WERI-Rb-1 (cell line): ENCODE data around the gene ADGRG6.

Source experiments
- DNase-seq: peaks from one replicate; pipeline ENCODE4 v3.0.0-alpha.2; 2020
- H3K27ac ChIP-seq: fragments of 250-450 bp; sonication (Bioruptor Pico); 2 replicates; pipeline ENCODE4 v1.5.1; 2020; ENCODE audit warnings: mild to moderate bottlenecking, moderate library complexity
- H3K27me3 ChIP-seq: fragments of 250-450 bp; sonication (Bioruptor Pico); 2 replicates; pipeline ENCODE4 v1.5.1; 2021; ENCODE audit warnings: mild to moderate bottlenecking, low read depth, moderate library complexity; ENCODE audit not compliant: insufficient read depth, severe bottlenecking
- H3K36me3 ChIP-seq: fragments of 250-450 bp; sonication (Bioruptor Pico); 2 replicates; pipeline ENCODE4 v1.5.1; 2020; ENCODE audit warnings: mild to moderate bottlenecking, moderate library complexity
- H3K4me3 ChIP-seq: 2 replicates; pipeline ENCODE4 v1.5.1; 2011; ENCODE audit warnings: low read depth, mild to moderate bottlenecking, control low read depth, low read length
- H3K9me3 ChIP-seq: fragments of 250-450 bp; sonication (Bioruptor Pico); 2 replicates; pipeline ENCODE4 v1.5.1; 2021; ENCODE audit warnings: mild to moderate bottlenecking, moderate library complexity; ENCODE audit not compliant: severe bottlenecking
- TF ChIP-seq, protein P1 (sequence below): IDR thresholded peaks from 2 replicates; pipeline ENCODE4 v1.5.1; 2011; ENCODE audit warnings: low read depth, mild to moderate bottlenecking, control low read depth, inconsistent platforms, low read length

ADGRG6 gene

DNA sequence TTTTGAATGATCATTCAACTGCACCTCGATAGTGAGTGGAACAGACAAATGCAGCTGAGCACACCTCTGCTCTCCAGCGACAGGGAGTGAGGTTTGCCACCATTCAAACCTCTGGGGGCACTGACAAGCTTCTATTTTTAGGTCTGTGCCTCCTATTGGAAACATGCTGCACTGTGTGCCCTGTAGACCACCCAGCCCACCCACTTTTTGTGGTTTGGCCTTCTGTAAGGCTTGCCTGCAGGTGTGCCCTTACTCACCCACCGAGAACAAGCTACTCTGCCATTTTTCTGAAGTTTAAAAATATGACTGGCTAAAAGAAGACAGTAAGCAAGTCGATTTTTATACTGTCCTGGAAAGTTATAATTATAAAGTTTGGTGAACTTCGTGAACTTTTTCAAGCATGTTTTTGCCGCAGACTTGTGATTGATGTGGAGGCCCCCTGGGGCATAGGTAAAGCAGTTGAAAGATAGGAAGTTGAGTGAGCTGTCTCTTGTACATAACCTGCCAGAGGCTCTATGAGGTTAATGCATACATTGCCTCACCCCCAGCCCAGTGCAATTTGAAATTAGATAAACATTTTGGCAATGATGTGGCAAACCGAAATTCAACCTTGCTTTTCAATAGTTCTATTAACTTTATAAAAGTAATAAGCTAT lies 53.8 kb downstream of the ADGRG6 start:
- DNase-seq, result no peak
- Histone ChIP-seq H3K27me3 (no peaks in the 10 kb centered on the region), H3K9me3 (no peaks in the 10 kb centered on the region), H3K36me3 (no peaks in the 10 kb centered on the region), H3K4me3 (no peak overlapping the region), H3K27ac (no peak overlapping the region)
- TF ChIP-seq, protein P1, sequence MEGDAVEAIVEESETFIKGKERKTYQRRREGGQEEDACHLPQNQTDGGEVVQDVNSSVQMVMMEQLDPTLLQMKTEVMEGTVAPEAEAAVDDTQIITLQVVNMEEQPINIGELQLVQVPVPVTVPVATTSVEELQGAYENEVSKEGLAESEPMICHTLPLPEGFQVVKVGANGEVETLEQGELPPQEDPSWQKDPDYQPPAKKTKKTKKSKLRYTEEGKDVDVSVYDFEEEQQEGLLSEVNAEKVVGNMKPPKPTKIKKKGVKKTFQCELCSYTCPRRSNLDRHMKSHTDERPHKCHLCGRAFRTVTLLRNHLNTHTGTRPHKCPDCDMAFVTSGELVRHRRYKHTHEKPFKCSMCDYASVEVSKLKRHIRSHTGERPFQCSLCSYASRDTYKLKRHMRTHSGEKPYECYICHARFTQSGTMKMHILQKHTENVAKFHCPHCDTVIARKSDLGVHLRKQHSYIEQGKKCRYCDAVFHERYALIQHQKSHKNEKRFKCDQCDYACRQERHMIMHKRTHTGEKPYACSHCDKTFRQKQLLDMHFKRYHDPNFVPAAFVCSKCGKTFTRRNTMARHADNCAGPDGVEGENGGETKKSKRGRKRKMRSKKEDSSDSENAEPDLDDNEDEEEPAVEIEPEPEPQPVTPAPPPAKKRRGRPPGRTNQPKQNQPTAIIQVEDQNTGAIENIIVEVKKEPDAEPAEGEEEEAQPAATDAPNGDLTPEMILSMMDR, result no peak

DNA sequence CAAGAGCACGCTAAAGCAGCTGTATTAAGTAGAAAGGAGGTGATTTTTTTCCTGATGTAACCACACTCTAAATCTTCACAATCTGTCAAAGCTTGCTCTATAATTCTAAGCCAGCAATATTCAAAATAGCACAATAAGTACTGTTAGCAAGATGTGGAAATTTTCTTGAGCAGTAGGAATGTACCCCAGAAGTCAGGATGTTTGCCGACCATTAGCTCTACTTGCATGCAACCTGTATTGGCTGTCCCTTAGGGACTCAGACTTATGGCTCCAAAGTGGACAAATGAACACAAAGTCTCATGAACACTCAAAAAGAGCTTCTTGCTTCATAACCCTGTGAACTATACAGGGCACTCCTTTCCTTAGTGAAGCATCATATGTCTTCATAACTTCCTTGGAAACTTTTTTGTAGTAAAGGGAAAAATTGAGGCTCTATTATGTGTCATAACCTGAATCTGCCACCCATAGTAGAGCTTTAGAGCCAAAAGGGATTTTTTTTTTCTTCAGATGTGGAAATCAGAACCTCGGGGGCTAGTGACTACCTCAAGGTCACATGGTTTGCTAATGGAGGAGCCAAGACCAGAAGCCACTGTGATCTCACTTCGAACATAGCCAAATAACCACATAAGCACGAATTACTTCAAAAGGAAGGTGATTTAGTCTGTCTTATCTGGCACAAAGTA lies 54.5 kb downstream of the ADGRG6 start:
- DNase-seq, result no peak
- no peak overlapping the region for H3K27ac ChIP-seq
- no peaks in the 10 kb centered on the region for H3K27me3 ChIP-seq
- TF ChIP-seq, protein P1, result no peak
- H3K36me3 ChIP-seq, result no peaks in the 10 kb centered on the region
- H3K4me3 ChIP-seq, result no peak overlapping the region
- no peaks in the 10 kb centered on the region for H3K9me3 ChIP-seq

DNA sequence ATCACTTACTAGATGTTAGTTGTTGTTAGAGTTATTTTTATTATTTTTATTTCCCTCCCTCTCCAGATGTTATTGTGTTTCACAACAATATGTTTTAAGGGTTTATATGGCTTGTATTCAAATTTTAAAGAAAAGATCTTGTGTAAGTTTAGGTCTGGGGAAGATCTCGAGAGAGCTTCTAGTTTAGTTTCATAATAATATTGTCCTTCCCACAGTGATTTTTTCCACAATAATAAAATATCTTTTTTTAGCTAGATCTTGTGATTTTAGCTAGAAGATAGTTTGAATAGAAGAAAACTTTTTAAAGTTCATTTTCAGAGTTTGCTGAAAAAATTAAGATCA lies 55.0 kb downstream of the ADGRG6 start:
- H3K27ac ChIP-seq, result no peak overlapping the region
- TF ChIP-seq, protein P1, result no peak
- H3K27me3 ChIP-seq, result no peaks in the 10 kb centered on the region
- no peak overlapping the region for H3K4me3 ChIP-seq
- H3K9me3 ChIP-seq, result no peaks in the 10 kb centered on the region
- H3K36me3 ChIP-seq, result no peaks in the 10 kb centered on the region
- no peak for DNase-seq

DNA sequence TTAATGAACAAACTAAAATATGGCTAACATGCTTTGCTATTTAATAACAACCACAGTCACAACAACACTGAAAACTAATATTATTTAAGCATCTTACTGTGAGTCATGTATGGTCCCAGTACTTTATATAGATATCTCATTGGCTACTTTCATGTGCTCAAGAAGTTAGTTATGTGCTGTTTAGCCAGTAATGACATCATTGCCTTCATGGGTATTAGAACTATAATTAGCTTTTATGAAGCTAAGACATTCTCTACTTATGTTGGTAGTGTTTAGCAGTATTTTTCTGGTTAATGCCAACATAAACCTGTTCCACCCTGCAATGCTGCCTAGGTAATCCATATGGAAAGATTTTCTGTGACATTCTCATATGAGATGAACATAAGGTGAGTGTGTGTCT lies 56.1 kb downstream of the ADGRG6 start:
- Histone ChIP-seq H3K9me3 (no peaks in the 10 kb centered on the region), H3K27me3 (no peaks in the 10 kb centered on the region), H3K27ac (no peak overlapping the region), H3K4me3 (no peak overlapping the region), H3K36me3 (no peaks in the 10 kb centered on the region)
- DNase-seq, result no peak
- TF ChIP-seq, protein P1, result no peak

DNA sequence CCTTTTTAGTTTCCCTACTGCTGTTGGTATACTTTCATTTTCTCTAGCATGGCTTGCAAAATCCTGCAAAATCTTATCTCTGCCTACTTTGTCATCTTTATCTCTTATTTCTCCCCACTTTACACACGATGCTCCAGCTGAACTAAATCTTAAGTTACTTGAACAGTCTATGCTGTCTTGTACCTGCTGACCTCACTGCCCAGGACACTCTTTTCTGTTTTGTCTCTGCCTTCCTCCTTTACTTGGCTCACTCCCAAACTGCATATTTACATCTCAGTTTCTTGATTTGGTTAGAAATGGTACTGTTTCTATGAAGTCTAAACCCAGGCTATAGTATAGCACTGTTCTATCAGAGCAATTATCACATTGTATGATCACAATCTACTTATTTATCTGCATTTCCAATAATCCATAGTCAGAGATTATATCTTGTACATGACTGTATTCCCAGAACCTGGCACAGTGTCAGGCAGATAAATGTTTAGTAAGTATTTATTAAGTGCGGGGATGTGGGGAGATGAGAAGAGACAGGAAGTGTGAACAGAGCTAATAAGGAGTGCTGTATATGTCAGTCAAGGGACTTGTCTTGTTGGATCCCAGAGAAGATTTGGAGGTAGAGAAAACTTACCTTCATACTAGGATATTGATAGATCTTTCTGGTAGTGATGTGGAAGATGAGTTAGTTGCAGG lies 57.6 kb downstream of the ADGRG6 start:
- TF ChIP-seq, protein P1, result no peak
- no peak overlapping the region for H3K4me3 ChIP-seq
- H3K27ac ChIP-seq, result no peak overlapping the region
- no peaks in the 10 kb centered on the region for H3K9me3 ChIP-seq
- DNase-seq, result no peak
- no peaks in the 10 kb centered on the region for H3K27me3 ChIP-seq
- H3K36me3 ChIP-seq, result no peaks in the 10 kb centered on the region
